ENCODE data around the gene PSMF1. TPM values are rescaled to one million over a fixed set of nuclear protein-coding genes. Genes with fewer than 3 reads are reported as not detected.

PSMF1 gene
- total and polyA plus RNA-seq, 2 donors from 2014 or later = 93.2 to 135 TPM

DNA sequence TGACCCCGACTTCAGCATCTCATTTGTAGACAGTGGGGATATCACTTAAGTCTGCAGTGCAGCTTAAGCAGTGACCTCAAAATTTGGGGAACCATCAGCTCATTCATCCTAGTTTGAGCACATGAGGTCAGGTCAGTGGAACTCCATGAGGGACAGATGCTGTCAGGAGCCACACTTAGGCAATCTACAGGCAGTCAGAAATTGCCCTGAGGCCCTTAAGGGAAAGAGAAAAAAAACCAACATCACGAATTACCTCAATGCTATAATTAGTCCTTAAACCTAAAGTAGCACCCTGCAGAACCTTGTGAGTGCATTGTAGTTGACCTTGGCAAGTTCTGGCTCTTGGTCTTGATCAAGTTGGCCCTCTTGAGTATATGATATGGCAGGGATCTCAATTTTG, 45.3 kb downstream of the PSMF1 start:
- Histone ChIP-seq H3K27ac (ENCODE audit: low read depth in 2 of 2, low read length in 2 of 2) (no peak overlapping the region), H3K9me3 (ENCODE audit: control insufficient read depth in 2 of 3, insufficient read depth in 1 of 3, low read length in 3 of 3) (no peaks in the 10 kb centered on the region), H3K9ac (ENCODE audit: low read length in 3 of 3) (no peak overlapping the region), H3K36me3 (ENCODE audit: control insufficient read depth in 2 of 3, insufficient read depth in 3 of 3, low read length in 3 of 3) (peaks cover 12 to 64% (median 55%) of the 10 kb centered on the region in 3 donors), H3K4me3 (ENCODE audit: low read length in 3 of 3) (no peak overlapping the region), H3K4me1 (ENCODE audit: control insufficient read depth in 2 of 3, insufficient read depth in 2 of 3, low read depth in 1 of 3, low read length in 3 of 3) (no peaks in the 10 kb centered on the region), H3K27me3 (ENCODE audit: control insufficient read depth, insufficient read depth, low read length) (no peaks in the 10 kb centered on the region)
- DNase-seq = no peak
- intact Hi-C loops (cut with DNase I) = no loop called here
- no peak for FAIRE-seq
- TF ChIP-seq CTCF (IDR thresholded peaks at IDR 0.05; ENCODE audit: borderline replicate concordance, extremely low read depth, insufficient read depth) = no peak

GRCh38 chr20:1164871-1165270, 46.5 kb downstream of the PSMF1 start:
- H3K4me1 ChIP-seq (ENCODE audit: control insufficient read depth in 2 of 3, insufficient read depth in 2 of 3, low read depth in 1 of 3, low read length in 3 of 3) = no peaks in the 10 kb centered on the region
- H3K36me3 ChIP-seq (ENCODE audit: control insufficient read depth in 2 of 3, insufficient read depth in 3 of 3, low read length in 3 of 3) = peaks cover 16 to 76% (median 62%) of the 10 kb centered on the region in 3 donors
- H3K4me3 ChIP-seq (ENCODE audit: low read length in 3 of 3) = no peak overlapping the region
- TF ChIP-seq CTCF (IDR thresholded peaks at IDR 0.05; ENCODE audit: borderline replicate concordance, extremely low read depth, insufficient read depth) = no peak
- no peak overlapping the region for H3K9ac ChIP-seq (ENCODE audit: low read length in 3 of 3)
- FAIRE-seq (no peak), DNase-seq (no peak)
- intact Hi-C loops (cut with DNase I) = no loop called here
- H3K9me3 ChIP-seq (ENCODE audit: control insufficient read depth in 2 of 3, insufficient read depth in 1 of 3, low read length in 3 of 3) = no peaks in the 10 kb centered on the region
- H3K27ac ChIP-seq (ENCODE audit: low read depth in 2 of 2, low read length in 2 of 2) = no peak overlapping the region
- H3K27me3 ChIP-seq (ENCODE audit: control insufficient read depth, insufficient read depth, low read length) = no peaks in the 10 kb centered on the region

GRCh38 chr20:1165521-1165920, 47.1 kb downstream of the PSMF1 start:
- Histone ChIP-seq H3K9me3 (ENCODE audit: control insufficient read depth in 2 of 3, insufficient read depth in 1 of 3, low read length in 3 of 3) (no peaks in the 10 kb centered on the region), H3K4me3 (ENCODE audit: low read length in 3 of 3) (no peak overlapping the region), H3K27me3 (ENCODE audit: control insufficient read depth, insufficient read depth, low read length) (no peaks in the 10 kb centered on the region), H3K36me3 (ENCODE audit: control insufficient read depth in 2 of 3, insufficient read depth in 3 of 3, low read length in 3 of 3) (peaks cover 16 to 75% (median 61%) of the 10 kb centered on the region in 3 donors), H3K9ac (ENCODE audit: low read length in 3 of 3) (no peak overlapping the region), H3K4me1 (ENCODE audit: control insufficient read depth in 2 of 3, insufficient read depth in 2 of 3, low read depth in 1 of 3, low read length in 3 of 3) (no peaks in the 10 kb centered on the region), H3K27ac (ENCODE audit: low read depth in 2 of 2, low read length in 2 of 2) (no peak overlapping the region)
- intact Hi-C loops (cut with DNase I) = no loop called here
- TF ChIP-seq CTCF (IDR thresholded peaks at IDR 0.05; ENCODE audit: borderline replicate concordance, extremely low read depth, insufficient read depth) = no peak
- FAIRE-seq = no peak
- no peak for DNase-seq

GRCh38 chr20:1165941-1166340, 47.5 kb downstream of the PSMF1 start:
- intact Hi-C loops (cut with DNase I) = no loop called here

More at GRCh38 chr20:1165941-1166340, 47.5 kb downstream of the PSMF1 start:
- Histone ChIP-seq H3K9me3 (ENCODE audit: control insufficient read depth in 2 of 3, insufficient read depth in 1 of 3, low read length in 3 of 3) (no peaks in the 10 kb centered on the region), H3K4me1 (ENCODE audit: control insufficient read depth in 2 of 3, insufficient read depth in 2 of 3, low read depth in 1 of 3, low read length in 3 of 3) (no peaks in the 10 kb centered on the region), H3K36me3 (ENCODE audit: control insufficient read depth in 2 of 3, insufficient read depth in 3 of 3, low read length in 3 of 3) (peaks cover 16 to 75% (median 61%) of the 10 kb centered on the region in 3 donors), H3K27me3 (ENCODE audit: control insufficient read depth, insufficient read depth, low read length) (no peaks in the 10 kb centered on the region), H3K4me3 (ENCODE audit: low read length in 3 of 3) (no peak overlapping the region), H3K9ac (ENCODE audit: low read length in 3 of 3) (no peak overlapping the region), H3K27ac (ENCODE audit: low read depth in 2 of 2, low read length in 2 of 2) (no peak overlapping the region)
- FAIRE-seq (no peak), DNase-seq (no peak)
- TF ChIP-seq CTCF (IDR thresholded peaks at IDR 0.05; ENCODE audit: borderline replicate concordance, extremely low read depth, insufficient read depth) = no peak

Data from kidney (tissue), 14 donors.